MM.1S (cell line): Measurements from ENCODE around the gene SREBF2.

Experiments
- DNase-seq: peaks from one replicate; pipeline ENCODE4 v3.0.0-alpha.2; 2015
- H2AFZ ChIP-seq: fragments of 300-600 bp; sonication (generic); 2 replicates; pipeline ENCODE4 v1.6.0; 2016; ENCODE audit warnings: antibody characterized with exemption, low read length
- H3F3A ChIP-seq: fragments of 300-600 bp; sonication (generic); 2 replicates; pipeline ENCODE4 v1.6.1; 2016; ENCODE audit warnings: mild to moderate bottlenecking, antibody characterized with exemption, low read length, moderate library complexity, mixed read lengths; ENCODE audit not compliant: insufficient read depth
- H3K27ac ChIP-seq: fragments of 300-600 bp; sonication (generic); 2 replicates; pipeline ENCODE4 v1.5.1; 2016; ENCODE audit warnings: mild to moderate bottlenecking, low read length
- H3K27me3 ChIP-seq: fragments of 300-600 bp; sonication (generic); replicated peaks from 2 replicates; pipeline ENCODE4 v1.6.0; 2016; ENCODE audit warnings: low read length; ENCODE audit not compliant: insufficient read depth
- H3K36me3 ChIP-seq: fragments of 300-600 bp; sonication (generic); replicated peaks from 2 replicates; pipeline ENCODE4 v1.6.1; 2016; ENCODE audit warnings: mild to moderate bottlenecking, low read length, mixed read lengths; ENCODE audit not compliant: insufficient read depth
- H3K4me1 ChIP-seq: fragments of 300-600 bp; sonication (generic); 2 replicates; pipeline ENCODE4 v1.6.1; 2016; ENCODE audit warnings: low read length, mixed read lengths
- H3K4me2 ChIP-seq: fragments of 300-600 bp; sonication (generic); 2 replicates; pipeline ENCODE4 v1.6.0; 2016; ENCODE audit warnings: low read depth, low read length
- H3K4me3 ChIP-seq: fragments of 300-600 bp; sonication (generic); 2 replicates; pipeline ENCODE4 v1.5.1; 2016; ENCODE audit warnings: low read length, mixed read lengths
- H3K79me2 ChIP-seq: fragments of 300-600 bp; sonication (generic); 2 replicates; pipeline ENCODE4 v1.6.1; 2016; ENCODE audit warnings: mixed run types, low read length, mixed read lengths
- H3K9ac ChIP-seq: fragments of 300-600 bp; sonication (generic); 2 replicates; pipeline ENCODE4 v1.6.1; 2016; ENCODE audit warnings: low read length, mixed read lengths
- H3K9me2 ChIP-seq: fragments of 300-600 bp; sonication (generic); replicated peaks from 2 replicates; pipeline ENCODE4 v1.6.1; 2016; ENCODE audit warnings: mild to moderate bottlenecking, low read length, mixed read lengths; ENCODE audit not compliant: insufficient read depth
- H3K9me3 ChIP-seq: fragments of 300-600 bp; sonication (generic); replicated peaks from 2 replicates; pipeline ENCODE4 v1.6.1; 2016; ENCODE audit warnings: mild to moderate bottlenecking, low read length, mixed read lengths; ENCODE audit not compliant: insufficient read depth
- H4K20me1 ChIP-seq: fragments of 300-600 bp; sonication (generic); 2 replicates; pipeline ENCODE4 v1.6.1; 2016; ENCODE audit warnings: mild to moderate bottlenecking, low read length, moderate library complexity, mixed read lengths; ENCODE audit not compliant: insufficient read depth
- CTCF ChIP-seq: fragments of 300-600 bp; sonication (generic); IDR thresholded peaks from 2 replicates; pipeline ENCODE4 v1.5.1; 2016; ENCODE audit warnings: antibody characterized with exemption, low read length, mixed read lengths
- EZH2 ChIP-seq: fragments of 300-600 bp; sonication (generic); optimal IDR thresholded peaks from 2 replicates; pipeline ENCODE3; 2017; ENCODE audit warnings: low read depth, mild to moderate bottlenecking, antibody characterized with exemption, low read length, mixed read lengths
- EZH2phosphoT487 ChIP-seq: fragments of 300-600 bp; sonication (generic); IDR thresholded peaks from 2 replicates; pipeline ENCODE4 v1.6.1; 2018; ENCODE audit warnings: antibody characterized with exemption, low read length

Gene SREBF2

GRCh38 chr22:41808400-41808799 is 24.5 kb upstream of the SREBF2 start:
- DNase-seq, result no peak
- Histone ChIP-seq H3K9me2 (no peaks in the 10 kb centered on the region), H3K79me2 (peaks cover 76% of the 10 kb centered on the region), H3K36me3 (no peaks in the 10 kb centered on the region), H3F3A (no peaks in the 10 kb centered on the region), H3K27me3 (no peaks in the 10 kb centered on the region), H3K4me1 (no peaks in the 10 kb centered on the region), H3K4me2 (no peak overlapping the region), H3K4me3 (no peak overlapping the region), H3K9ac (no peak overlapping the region), H3K27ac (no peak overlapping the region), H4K20me1 (no peaks in the 10 kb centered on the region), H3K9me3 (no peaks in the 10 kb centered on the region), H2AFZ (no peak overlapping the region)
- no peak for TF ChIP-seq EZH2
- TF ChIP-seq CTCF, result no peak
- TF ChIP-seq EZH2phosphoT487, result no peak

- no peak overlapping the region for H3K4me3 ChIP-seq
- no peak overlapping the region for H3K27ac ChIP-seq
- no peaks in the 10 kb centered on the region for H3F3A ChIP-seq
- no peak overlapping the region for H2AFZ ChIP-seq
- H3K4me1 ChIP-seq, result no peaks in the 10 kb centered on the region
- H3K27me3 ChIP-seq, result no peaks in the 10 kb centered on the region
- H3K4me2 ChIP-seq, result no peak overlapping the region
- no peaks in the 10 kb centered on the region for H3K9me3 ChIP-seq
- no peaks in the 10 kb centered on the region for H3K36me3 ChIP-seq
- H4K20me1 ChIP-seq, result no peaks in the 10 kb centered on the region
- no peak for TF ChIP-seq EZH2phosphoT487
- TF ChIP-seq EZH2, result no peak
- no peak for TF ChIP-seq CTCF
- no peak for DNase-seq
- peaks cover 61% of the 10 kb centered on the region for H3K79me2 ChIP-seq
- H3K9ac ChIP-seq, result no peak overlapping the region
- no peaks in the 10 kb centered on the region for H3K9me2 ChIP-seq
Observed at GRCh38 chr22:41810022-41810421, 22.9 kb upstream of the SREBF2 start.

- no peaks in the 10 kb centered on the region for H3K36me3 ChIP-seq
- no peaks in the 10 kb centered on the region for H3K9me2 ChIP-seq
- TF ChIP-seq EZH2phosphoT487 (no peak), CTCF (no peak), EZH2 (no peak)
- H4K20me1 ChIP-seq, result no peaks in the 10 kb centered on the region
- H3K9me3 ChIP-seq, result no peaks in the 10 kb centered on the region
- H3K27me3 ChIP-seq, result no peaks in the 10 kb centered on the region
- no peak overlapping the region for H3K27ac ChIP-seq
- no peak overlapping the region for H2AFZ ChIP-seq
- H3K9ac ChIP-seq, result no peak overlapping the region
- H3K79me2 ChIP-seq, result peaks cover 43% of the 10 kb centered on the region
- no peak for DNase-seq
- no peak overlapping the region for H3K4me3 ChIP-seq
- no peak overlapping the region for H3K4me2 ChIP-seq
- no peaks in the 10 kb centered on the region for H3F3A ChIP-seq
- H3K4me1 ChIP-seq, result no peaks in the 10 kb centered on the region
Observed at GRCh38 chr22:41812805-41813545, 19.9 kb upstream of the SREBF2 start.
